CMK (cell line): Measurements from ENCODE around the gene PLK3.
"Not testable (repeated sequence)": the region's sequence is repeated elsewhere in the genome, so short reads cannot be mapped to it uniquely, and the experiment has no call there.

Experiments used
- DNase-seq: peaks from one replicate; pipeline ENCODE4 v3.0.0-alpha.2; 2010; ENCODE audit warnings: low read depth

Gene PLK3

GRCh38 chr1:44808938-44809917, 9.1 kb downstream of the PLK3 start:
- DNase-seq = peak; percentile 80

GRCh38 chr1:44810101-44810761, 10.1 kb downstream of the PLK3 start:
- no peak for DNase-seq

GRCh38 chr1:44810762-44811105, 10.6 kb downstream of the PLK3 start:
- DNase-seq = not testable (repeated sequence)

- no peak for DNase-seq
Measured at GRCh38 chr1:44811234-44811633, 11.1 kb downstream of the PLK3 start.

- DNase-seq = no peak
Measured at GRCh38 chr1:44812822-44813543, 12.8 kb downstream of the PLK3 start.

- not testable (repeated sequence) for DNase-seq
Measured at GRCh38 chr1:44815926-44816325, 15.7 kb downstream of the PLK3 start.

GRCh38 chr1:44817307-44817706, 17.1 kb downstream of the PLK3 start:
- DNase-seq = no peak

- DNase-seq = no peak
Measured at GRCh38 chr1:44817771-44818495, 17.8 kb downstream of the PLK3 start.

- no peak for DNase-seq
Measured at GRCh38 chr1:44819196-44819607, 19.0 kb downstream of the PLK3 start.

GRCh38 chr1:44819608-44820327, 19.6 kb downstream of the PLK3 start:
- no peak for DNase-seq

GRCh38 chr1:44820328-44821239, 20.4 kb downstream of the PLK3 start:
- no peak for DNase-seq

GRCh38 chr1:44821240-44821715, 21.1 kb downstream of the PLK3 start:
- DNase-seq = no peak

- no peak for DNase-seq
Measured at GRCh38 chr1:44822131-44822701, 22.0 kb downstream of the PLK3 start.

GRCh38 chr1:44822981-44823451, 22.8 kb downstream of the PLK3 start:
- no peak for DNase-seq

GRCh38 chr1:44824392-44824791, 24.2 kb downstream of the PLK3 start:
- DNase-seq = not testable (repeated sequence)

- peak; percentile 97 for DNase-seq
Measured at GRCh38 chr1:44826375-44827196, 26.4 kb downstream of the PLK3 start.

GRCh38 chr1:44827197-44828002, 27.2 kb downstream of the PLK3 start:
- DNase-seq = no peak
